ENCODE results near the gene LRFN2.

The LRFN2 gene

GRCh38 chr6:40587240-40588069 is at the start of gene LRFN2:
TSS of gene LRFN2 (minus strand) at chr6:40587364.
- DNase-seq (ENCODE audit: low spot score) = peak; percentile 42

- no peak for DNase-seq (ENCODE audit: low spot score)
Observed at GRCh38 chr6:40634429-40634828, 47.3 kb upstream of the LRFN2 start.

DNA sequence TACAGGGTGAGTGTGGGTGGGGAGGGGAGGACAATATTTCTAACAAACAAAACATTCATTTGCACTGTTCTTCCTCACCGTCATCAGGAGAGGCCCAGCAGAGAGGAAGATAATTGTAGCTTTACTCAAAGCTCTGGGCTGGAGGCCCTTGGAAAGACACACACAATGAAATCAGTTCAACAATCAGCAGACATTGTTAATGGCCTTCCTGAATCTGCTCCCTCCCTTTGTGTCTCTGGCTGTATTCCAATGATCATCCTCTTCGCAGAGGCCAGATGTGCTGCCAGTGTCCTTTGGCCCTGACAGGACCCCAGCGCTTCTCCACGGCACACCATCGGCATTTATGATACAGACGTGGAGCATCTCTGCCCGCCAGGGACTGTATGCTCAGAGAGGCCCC is 44.6 kb upstream of the LRFN2 start:
- peak; percentile 14 for DNase-seq (ENCODE audit: low spot score)

DNA sequence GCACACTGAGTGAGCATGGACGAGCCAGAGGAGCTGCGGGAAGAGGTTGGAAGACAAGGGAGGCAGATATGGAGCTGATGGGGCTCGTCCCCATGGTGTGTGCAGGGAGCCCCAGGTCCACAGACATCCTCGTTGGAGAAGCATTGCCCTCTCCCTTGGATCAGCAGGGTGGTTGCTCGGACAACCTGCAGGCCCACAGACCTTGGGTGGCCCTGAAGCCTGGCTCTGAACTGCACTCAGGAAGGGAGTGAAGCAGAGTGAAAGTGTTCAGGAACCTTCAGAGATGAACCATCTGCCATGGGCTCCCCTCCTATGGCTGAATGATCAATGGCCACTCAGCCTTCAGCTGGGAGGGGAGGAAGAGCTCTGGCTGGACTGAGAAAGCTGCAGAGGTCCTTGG is 43.3 kb upstream of the LRFN2 start:
- no peak for DNase-seq (ENCODE audit: low spot score)

- DNase-seq (ENCODE audit: low spot score) = no peak
Observed at GRCh38 chr6:40630051-40630450, 42.9 kb upstream of the LRFN2 start.

DNA sequence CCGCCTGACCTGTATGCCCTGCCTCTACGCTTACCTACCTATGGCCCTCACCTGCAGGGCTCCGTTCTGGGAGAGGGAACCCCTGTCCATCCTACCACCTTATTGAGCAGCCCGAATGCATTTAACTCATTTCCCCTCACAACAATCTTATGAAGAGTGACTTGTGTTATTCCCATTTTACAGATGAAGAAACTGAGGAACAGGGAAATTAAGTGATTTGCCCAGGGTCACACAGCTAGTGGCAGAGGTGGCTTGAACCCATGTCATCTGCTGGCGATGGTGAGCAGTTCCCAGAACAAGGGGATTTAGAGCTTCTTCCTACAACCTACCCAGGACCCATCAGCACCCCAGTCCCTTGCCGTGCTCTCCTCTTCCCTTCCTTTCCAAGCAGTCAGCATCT is 42.3 kb upstream of the LRFN2 start:
- DNase-seq (ENCODE audit: low spot score) = no peak

GRCh38 chr6:40627316-40627715 is 40.2 kb upstream of the LRFN2 start:
- DNase-seq (ENCODE audit: low spot score) = no peak

DNA sequence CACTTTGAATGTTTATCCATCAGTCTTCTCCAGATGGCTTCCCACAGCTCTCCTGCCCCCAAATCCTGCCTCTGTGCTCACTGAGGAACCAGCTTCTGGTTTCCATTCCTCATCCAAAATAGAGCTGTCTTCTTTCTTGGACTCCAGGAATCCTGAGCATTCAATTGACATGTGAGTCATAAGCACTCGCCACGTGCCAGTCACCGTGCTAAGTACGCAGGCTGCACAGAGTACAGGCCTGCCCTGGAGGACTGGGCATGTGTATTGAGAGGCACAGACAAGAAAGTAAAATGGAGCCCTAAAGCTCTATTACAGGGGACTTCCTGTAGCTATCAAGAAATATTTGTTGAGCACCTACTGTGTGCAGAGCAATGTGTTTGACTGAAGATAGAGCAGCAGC is 39.7 kb upstream of the LRFN2 start:
- DNase-seq (ENCODE audit: low spot score) = no peak

GRCh38 chr6:40623932-40624331 is 36.8 kb upstream of the LRFN2 start:
- no peak for DNase-seq (ENCODE audit: low spot score)

DNA sequence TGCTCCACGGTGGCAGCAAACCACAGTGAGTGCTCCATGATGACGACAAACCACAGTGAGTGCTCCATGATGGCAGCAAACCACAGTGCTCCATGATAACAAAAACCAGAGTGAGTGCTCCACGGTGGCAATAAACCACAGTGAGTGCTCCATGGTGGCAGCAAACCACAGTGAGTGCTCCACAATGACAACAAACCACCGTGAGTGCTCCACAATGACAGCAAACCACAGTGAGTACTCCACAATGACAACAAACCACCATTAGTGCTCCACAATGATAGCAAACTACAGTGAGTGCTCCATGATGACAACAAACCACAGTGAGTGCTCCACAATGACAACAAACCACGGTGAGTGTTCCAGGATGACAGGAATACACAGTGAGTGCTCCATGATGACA is 36.0 kb upstream of the LRFN2 start:
- DNase-seq (ENCODE audit: low spot score) = no peak

- DNase-seq (ENCODE audit: low spot score) = no peak
Observed at GRCh38 chr6:40620574-40621240, 33.5 kb upstream of the LRFN2 start.

DNA sequence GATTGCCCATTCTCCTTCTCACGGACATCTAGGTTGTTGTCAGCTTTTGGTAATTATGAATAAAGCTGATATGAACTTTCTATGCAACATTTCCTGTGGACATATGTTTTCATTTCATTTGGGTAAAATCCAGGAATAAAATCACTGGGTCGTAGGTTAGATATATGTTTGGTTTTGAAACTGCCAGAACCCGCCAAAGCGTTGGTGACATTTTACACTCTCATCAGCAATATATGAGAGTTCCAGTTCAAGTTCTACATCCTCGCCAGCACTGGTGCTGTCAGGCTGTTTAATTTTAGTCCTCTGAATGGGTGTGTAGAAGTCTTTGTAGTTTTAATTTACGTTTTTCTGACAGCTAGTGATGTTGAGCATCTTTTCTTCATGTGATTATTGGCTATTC is 27.5 kb upstream of the LRFN2 start:
- DNase-seq (ENCODE audit: low spot score) = no peak

DNA sequence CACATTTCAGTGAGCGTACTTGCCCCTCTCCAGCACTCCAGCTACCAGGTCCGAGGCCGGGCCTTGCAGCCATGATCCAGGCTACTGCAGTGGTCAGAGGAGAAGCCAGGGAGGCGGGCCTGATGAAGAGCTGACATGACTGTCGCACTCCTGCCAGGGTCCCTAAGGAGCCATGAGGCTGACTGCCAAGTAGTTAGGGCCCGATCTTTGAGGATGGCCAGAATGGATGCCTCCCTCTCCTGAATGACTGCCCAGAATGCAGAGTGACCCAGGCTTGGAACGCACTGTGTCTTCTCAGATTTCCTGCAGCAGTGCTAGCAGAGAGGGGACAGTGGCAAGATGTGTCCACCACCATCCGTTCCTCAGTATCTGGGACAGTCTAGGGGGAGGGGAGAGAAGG is 24.7 kb upstream of the LRFN2 start:
- DNase-seq (ENCODE audit: low spot score) = no peak

DNA sequence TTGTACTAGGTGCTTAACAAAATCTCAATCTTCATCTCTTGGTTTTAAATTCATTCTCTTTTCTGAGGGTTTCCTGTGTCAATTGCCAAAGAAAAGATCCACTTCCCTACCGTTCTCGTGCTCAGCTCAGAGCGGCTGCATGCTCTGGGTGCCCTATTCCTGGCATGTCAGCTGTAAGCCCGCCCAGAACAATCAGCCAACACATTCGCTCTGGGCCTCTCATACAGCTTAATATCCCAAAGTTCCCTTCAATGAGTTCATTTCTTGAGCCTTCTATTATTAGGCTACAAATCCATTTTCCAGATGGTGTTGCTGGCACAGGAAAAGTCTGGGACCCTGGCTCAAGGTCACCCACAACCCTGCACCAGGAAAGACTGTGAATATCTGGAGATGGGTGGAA is 24.3 kb upstream of the LRFN2 start:
- DNase-seq (ENCODE audit: low spot score) = no peak

DNA sequence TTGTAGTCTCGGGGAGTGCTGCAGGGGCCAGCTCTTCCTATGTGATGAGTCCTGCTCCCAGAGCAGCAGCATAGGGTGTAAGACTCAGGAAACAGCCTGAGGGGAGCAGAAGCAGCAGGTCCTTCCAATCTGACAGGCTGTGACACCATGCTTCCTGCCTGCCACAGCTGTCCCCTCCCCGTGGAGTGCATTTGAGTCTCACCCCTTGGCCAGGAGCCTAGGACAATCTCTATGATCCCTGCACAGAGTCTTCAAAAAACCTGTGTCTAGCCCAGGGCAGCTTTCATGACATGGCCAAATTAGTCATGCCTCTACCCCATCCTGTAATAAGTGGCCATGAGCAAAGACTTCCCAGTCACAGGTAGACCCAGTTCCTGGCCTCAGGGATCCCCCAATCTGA is 23.1 kb upstream of the LRFN2 start:
- no peak for DNase-seq (ENCODE audit: low spot score)

GRCh38 chr6:40606981-40607380 is 19.8 kb upstream of the LRFN2 start:
- DNase-seq (ENCODE audit: low spot score) = no peak

DNA sequence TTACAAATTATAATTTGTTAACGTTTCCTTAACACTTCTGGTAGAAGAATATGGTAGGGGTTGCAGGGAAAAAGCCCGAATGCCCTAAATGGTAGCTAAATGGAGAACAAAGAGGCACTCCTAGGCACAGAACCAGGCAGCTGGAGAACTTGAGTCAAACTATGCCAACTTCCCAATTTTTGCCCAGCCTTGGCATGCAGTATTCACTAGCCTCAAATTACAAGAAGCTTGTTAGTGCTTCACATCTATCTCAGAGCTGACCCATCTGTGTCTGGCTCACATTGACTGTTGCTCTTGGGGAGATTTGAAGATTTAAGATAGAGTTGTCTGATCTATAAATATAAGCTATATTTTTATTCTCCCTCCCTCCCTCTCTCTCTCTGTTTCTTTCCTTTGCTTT is 19.4 kb upstream of the LRFN2 start:
- DNase-seq (ENCODE audit: low spot score) = no peak

GRCh38 chr6:40604082-40604481 is 16.9 kb upstream of the LRFN2 start:
- no peak for DNase-seq (ENCODE audit: low spot score)

GRCh38 chr6:40599555-40599954 is 12.4 kb upstream of the LRFN2 start:
- no peak for DNase-seq (ENCODE audit: low spot score)

- no peak for DNase-seq (ENCODE audit: low spot score)
Observed at GRCh38 chr6:40598516-40598915, 11.4 kb upstream of the LRFN2 start.

DNA sequence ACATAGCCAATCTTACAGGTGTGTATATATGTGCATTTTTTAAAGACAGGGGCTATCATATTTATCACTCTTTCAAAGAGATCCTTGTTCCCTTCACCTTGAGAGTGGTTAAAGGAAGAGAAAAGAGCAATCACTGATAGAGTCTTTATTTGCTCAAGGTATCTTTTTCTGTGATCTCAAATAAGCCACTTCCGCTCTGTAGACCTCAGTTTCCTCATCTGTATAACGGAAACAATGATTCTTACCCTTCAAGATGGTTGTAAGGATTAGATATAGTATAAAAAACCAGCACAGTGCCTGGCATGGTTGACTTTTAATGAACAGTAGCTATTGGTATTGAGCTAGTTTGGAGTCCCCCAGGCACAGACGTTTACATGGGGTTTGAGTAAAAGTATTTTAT is 10.1 kb upstream of the LRFN2 start:
- DNase-seq (ENCODE audit: low spot score) = no peak

DNA sequence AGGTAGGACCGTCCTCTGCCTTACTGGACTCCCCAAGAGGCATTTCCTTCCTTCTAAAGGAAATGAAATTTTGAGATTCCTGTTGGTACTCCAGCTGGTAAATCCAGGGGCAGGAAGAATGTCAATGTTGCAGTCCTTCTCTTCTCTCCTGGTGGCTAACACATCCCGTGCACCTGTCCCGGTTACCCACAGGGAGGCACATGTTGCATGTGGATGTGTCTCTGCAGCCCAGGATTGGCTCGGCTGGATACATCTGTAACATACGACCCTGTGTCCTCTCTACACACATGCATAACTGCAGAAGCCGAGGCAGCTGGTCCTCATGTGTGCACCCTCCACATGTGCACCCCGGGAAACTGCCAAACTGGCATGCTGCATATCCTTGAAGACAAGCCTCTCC is 1.3 kb upstream of the LRFN2 start:
- no peak for DNase-seq (ENCODE audit: low spot score)

DNA sequence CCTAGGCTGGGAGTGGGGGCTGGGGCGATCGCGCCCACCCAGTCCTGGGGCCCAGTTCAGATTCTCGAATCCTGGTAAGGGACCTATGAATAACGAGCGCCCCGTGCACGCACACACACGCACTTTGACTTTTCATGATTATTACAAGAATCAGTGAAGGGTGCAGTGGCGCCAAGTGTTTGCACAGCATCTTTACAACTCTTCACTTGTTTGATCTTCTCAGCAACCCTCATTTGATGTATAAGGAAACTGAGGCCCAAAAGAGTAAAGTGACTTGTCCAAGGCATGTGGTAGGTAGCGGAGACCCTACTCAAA is 863 bp upstream of the LRFN2 start:
- no peak for DNase-seq (ENCODE audit: low spot score)
